Endothelial cell of umbilical vein (primary cell): ENCODE measurements around the gene DNMT1. TPM values are rescaled to one million over a fixed set of nuclear protein-coding genes. Genes with fewer than 3 reads are reported as not detected.

Experiments
- BruUV-seq: library from RNA; stranded (reverse); fragments of 400-500 nt; replicated peaks from 2 replicates; lab custom pipeline; 2021; lab: Mats Ljungman, UMichigan
- CTCF ChIA-PET: fragments of 300-600, 350-600 bp; sonication (Branson Sonifier 250); formaldehyde crosslinking; loops from one replicate; lab custom pipeline; 2021; ENCODE audit warnings: antibody characterized with exemption, inconsistent platforms; lab: Charles Lee
- POLR2A ChIA-PET: fragments of 300-600, 350-600 bp; sonication (Branson Sonifier 250); formaldehyde crosslinking; loops from one replicate; lab custom pipeline; 2021; ENCODE audit warnings: antibody characterized with exemption, inconsistent platforms; lab: Charles Lee
- DNase-seq: peaks from one replicate; pipeline ENCODE4 v3.0.0-alpha.2; 2011; ENCODE audit warnings: low read depth, low spot score
- FAIRE-seq: peaks from 2 replicates; lab custom pipeline; 2011; peaks lifted over from hg19 to GRCh38; lab: Jason Lieb, UNC
- H2AFZ ChIP-seq: 2 replicates; pipeline ENCODE4 v1.6.0; 2012; ENCODE audit warnings: low read depth, low read length, control low read depth, inconsistent platforms
- H3K27ac ChIP-seq: 2 replicates; pipeline ENCODE4 v1.5.1; 2011; ENCODE audit warnings: low read depth, mild to moderate bottlenecking, control low read depth, low read length, moderate library complexity; ENCODE audit not compliant: insufficient read depth
- H3K27me3 ChIP-seq, 2 experiments: 2 replicates each; pipeline versions ENCODE4 v1.6.0 to v1.6.1; 2011; ENCODE audit warnings: low read length in 2 of 2, mixed read lengths in 1 of 2; ENCODE audit not compliant: control insufficient read depth in 2 of 2, insufficient read depth in 2 of 2
- H3K36me3 ChIP-seq, 2 experiments: 2 replicates in 1 of 2; 3 replicates in 1 of 2; pipeline ENCODE4 v1.5.1; 2011; ENCODE audit warnings: low read length in 2 of 2, mild to moderate bottlenecking in 1 of 2, moderate library complexity in 1 of 2; ENCODE audit not compliant: control insufficient read depth in 2 of 2, insufficient read depth in 2 of 2; ENCODE audit errors: extremely low read depth in 1 of 2
- H3K4me1 ChIP-seq: 3 replicates; pipeline ENCODE4 v1.5.1; 2011; ENCODE audit warnings: mild to moderate bottlenecking, low read length; ENCODE audit not compliant: control insufficient read depth, insufficient read depth; ENCODE audit errors: extremely low read depth
- H3K4me2 ChIP-seq: 2 replicates; pipeline ENCODE4 v1.6.1; 2011; ENCODE audit warnings: low read length, control low read depth, mixed read lengths; ENCODE audit not compliant: insufficient read depth
- H3K4me3 ChIP-seq, 3 experiments: fragments of 200-600 bp in 1 of 3; sonication (generic), shearing (Covaris generic) in 1 of 3; replicated peaks in 1 of 3; 2 replicates each; pipeline ENCODE4 v1.5.1; 2011 to 2016; ENCODE audit warnings: control low read depth in 3 of 3, low read length in 3 of 3, mild to moderate bottlenecking in 2 of 3, inconsistent platforms in 1 of 3, low read depth in 1 of 3, moderate library complexity in 1 of 3; ENCODE audit not compliant: insufficient read depth in 1 of 3
- H3K79me2 ChIP-seq: 2 replicates; pipeline ENCODE4 v1.6.0; 2012; ENCODE audit warnings: low read length, inconsistent platforms; ENCODE audit not compliant: control insufficient read depth, insufficient read depth
- H3K9ac ChIP-seq: replicated peaks from 2 replicates; pipeline ENCODE3; 2011; ENCODE audit warnings: low read length, control low read depth; ENCODE audit not compliant: insufficient read depth; ENCODE audit errors: extremely low read depth
- H3K9me1 ChIP-seq: replicated peaks from 3 replicates; pipeline ENCODE4 v1.6.0; 2011; ENCODE audit warnings: mild to moderate bottlenecking, low read length; ENCODE audit not compliant: control insufficient read depth, insufficient read depth; ENCODE audit errors: extremely low read depth
- H3K9me3 ChIP-seq: replicated peaks from 2 replicates; pipeline ENCODE4 v1.5.1; 2012; ENCODE audit warnings: low read length, inconsistent platforms; ENCODE audit not compliant: control insufficient read depth, insufficient read depth
- H4K20me1 ChIP-seq: replicated peaks from 2 replicates; pipeline ENCODE3; 2011; ENCODE audit warnings: mild to moderate bottlenecking, low read length; ENCODE audit not compliant: control insufficient read depth, insufficient read depth; ENCODE audit errors: extremely low read depth
- CTCF ChIP-seq, 2 donors: IDR thresholded peaks; 1 replicate in 1 of 2; 2 replicates in 1 of 2; pipeline ENCODE4 v1.5.1; 2011; ENCODE audit warnings: low read length in 2 of 2, mild to moderate bottlenecking in 2 of 2, moderate library complexity in 2 of 2, control low read depth in 1 of 2, inconsistent platforms in 1 of 2, low read depth in 1 of 2; ENCODE audit not compliant: insufficient read depth in 1 of 2; ENCODE audit errors: extremely low read depth in 1 of 2
- EZH2 ChIP-seq: IDR thresholded peaks from 2 replicates; pipeline ENCODE4 v1.6.1; 2012; ENCODE audit warnings: borderline replicate concordance, low read depth, mild to moderate bottlenecking, moderate library complexity, low read length, inconsistent platforms; ENCODE audit not compliant: severe bottlenecking
- GATA2 ChIP-seq: IDR thresholded peaks from 2 replicates; pipeline ENCODE4 v1.7.0; 2011; ENCODE audit warnings: low read depth, mild to moderate bottlenecking, moderate library complexity, mixed read lengths, low read length; ENCODE audit not compliant: insufficient read length, insufficient read depth
- MAX ChIP-seq: IDR thresholded peaks from 2 replicates; pipeline ENCODE4 v1.6.1; 2011; ENCODE audit not compliant: insufficient read depth, insufficient read length
- POLR2A ChIP-seq: IDR thresholded peaks from 2 replicates; pipeline ENCODE4 v1.6.1; 2012; ENCODE audit warnings: low read depth, mild to moderate bottlenecking, control low read depth, low read length
- POLR2AphosphoS5 ChIP-seq: IDR thresholded peaks from 2 replicates; pipeline ENCODE4 v1.6.1; 2012; ENCODE audit warnings: low read depth, mild to moderate bottlenecking, control low read depth, low read length, moderate library complexity; ENCODE audit not compliant: insufficient read depth
- dilution Hi-C: fragments of 300-500 bp; cut with MboI; formaldehyde crosslinking; loops from one replicate; pipeline ENCODE4 v1.15.0; 2019; ENCODE audit warnings: low sequenced_read_pairs; ENCODE audit not compliant: extremely low pct_ligation_motif_present
- intact Hi-C: fragments of 100-400 bp; cut with micrococcal nuclease; formaldehyde crosslinking; loops from one replicate; pipeline ENCODE4 v1.10.0; 2022
- polyA plus RNA-seq, 4 experiments: library from polyadenylated mRNA; depleted of rRNA in 3 of 4; stranded (reverse) in 3 of 4; unstranded in 1 of 4; fragments of >200 nt; gene quantifications; 2 replicates each; pipeline versions ENCODE4 v1.2.1 to v1.2.3, GENCODE V29; 2011 to 2012; ENCODE audit warnings: missing spikeins in 1 of 4
- total RNA-seq: library from RNA; stranded (reverse); gene quantifications from 2 replicates; pipeline ENCODE4 v1.2.3, GENCODE V29; 2021

Gene DNMT1
- total and polyA plus RNA-seq, 2 donors (not counting 3 experiments of a cell fraction or from before 2014, with no cell fraction given), result 53.4 to 165 TPM

GRCh38 chr19:10126213-10126639, 68.5 kb downstream of the DNMT1 start:
- Histone ChIP-seq H3K4me1 (no peaks in the 10 kb centered on the region), H3K4me2 (no peak overlapping the region), H3K9me1 (no peaks in the 10 kb centered on the region), H3K79me2 (no peaks in the 10 kb centered on the region), H3K27ac (no peak overlapping the region), H2AFZ (no peak overlapping the region), H3K4me3 (no peak overlapping the region), H3K36me3 (no peaks in the 10 kb centered on the region), H3K27me3 (no peaks in the 10 kb centered on the region), H3K9me3 (no peaks in the 10 kb centered on the region), H3K9ac (no peak overlapping the region), H4K20me1 (no peaks in the 10 kb centered on the region)
- TF ChIP-seq CTCF (IDR thresholded peaks at IDR 0.05; ENCODE audit: extremely low read depth in 1 of 2, insufficient read depth in 1 of 2, low read depth in 1 of 2, low read length in 2 of 2) (no peak), POLR2A (no peak), EZH2 (no peak), GATA2 (no peak), POLR2AphosphoS5 (no peak), MAX (no peak)
- FAIRE-seq (no peak), DNase-seq (no peak)
- ChIA-PET CTCF (interaction anchor here (0.6 kb wide), 1 partner anchor 262 kb away, joined by 3 read pairs; no protein-coding TSS in a partner anchor), POLR2A (no interaction called here)
- dilution Hi-C loops, result no loop called here
- intact Hi-C loops, result no loop called here
- no TSS peak for BruUV-seq
